ENCODE results near the gene UNKL. TPM values are rescaled to one million over a fixed set of nuclear protein-coding genes. Genes with fewer than 3 reads are reported as not detected.
A peak's percentile ranks its signal among the peaks of the same experiment; 100 is the strongest.

Gene UNKL
- total and polyA plus RNA-seq, 10 donors = 6.6 to 80.0 (median 44.4) TPM

DNA sequence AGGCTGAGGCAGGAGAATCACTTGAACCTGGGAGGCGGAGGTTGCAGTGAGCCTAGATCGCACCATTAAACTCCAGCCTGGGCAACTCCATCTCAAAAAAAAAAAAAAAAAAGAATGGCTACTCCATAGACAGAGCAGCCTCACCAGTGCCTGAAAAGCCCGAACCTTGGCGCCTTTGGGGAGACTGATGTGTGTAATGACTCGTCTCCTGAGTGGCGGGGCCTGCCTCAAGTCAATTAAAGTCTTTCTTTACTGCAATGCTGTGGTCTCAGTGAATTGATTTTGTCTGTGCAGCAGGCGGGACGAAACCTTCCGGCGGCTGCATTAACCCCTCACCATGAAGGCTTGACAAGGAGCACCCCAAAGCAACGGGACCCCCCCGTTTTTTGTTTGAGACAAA is 9.5 kb upstream of the UNKL start:
- Histone ChIP-seq H3K9me3 (no peaks in the 10 kb centered on the region), H3K36me3 (no peaks in the 10 kb centered on the region), H3K4me3 (no peak overlapping the region), H3K27ac (no peak overlapping the region), H3K4me1 (peaks cover 11 to 48% (median 31%) of the 10 kb centered on the region in 6 donors), H3K27me3 (replicated peaks in 1 of 7) (peaks cover 0 to 14% (median 0%) of the 10 kb centered on the region in 7 donors)
- no peak for TF ChIP-seq POLR2A (IDR thresholded peaks at IDR 0.05)
- TF ChIP-seq POLR2AphosphoS5 (IDR thresholded peaks at IDR 0.05) = no peak
- TF ChIP-seq, protein P1, sequence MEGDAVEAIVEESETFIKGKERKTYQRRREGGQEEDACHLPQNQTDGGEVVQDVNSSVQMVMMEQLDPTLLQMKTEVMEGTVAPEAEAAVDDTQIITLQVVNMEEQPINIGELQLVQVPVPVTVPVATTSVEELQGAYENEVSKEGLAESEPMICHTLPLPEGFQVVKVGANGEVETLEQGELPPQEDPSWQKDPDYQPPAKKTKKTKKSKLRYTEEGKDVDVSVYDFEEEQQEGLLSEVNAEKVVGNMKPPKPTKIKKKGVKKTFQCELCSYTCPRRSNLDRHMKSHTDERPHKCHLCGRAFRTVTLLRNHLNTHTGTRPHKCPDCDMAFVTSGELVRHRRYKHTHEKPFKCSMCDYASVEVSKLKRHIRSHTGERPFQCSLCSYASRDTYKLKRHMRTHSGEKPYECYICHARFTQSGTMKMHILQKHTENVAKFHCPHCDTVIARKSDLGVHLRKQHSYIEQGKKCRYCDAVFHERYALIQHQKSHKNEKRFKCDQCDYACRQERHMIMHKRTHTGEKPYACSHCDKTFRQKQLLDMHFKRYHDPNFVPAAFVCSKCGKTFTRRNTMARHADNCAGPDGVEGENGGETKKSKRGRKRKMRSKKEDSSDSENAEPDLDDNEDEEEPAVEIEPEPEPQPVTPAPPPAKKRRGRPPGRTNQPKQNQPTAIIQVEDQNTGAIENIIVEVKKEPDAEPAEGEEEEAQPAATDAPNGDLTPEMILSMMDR (IDR thresholded peaks at IDR 0.05 in 8 of 11, conservative IDR thresholded peaks at IDR 0.05 in 3 of 11) = no peak
- intact Hi-C loops (cut with DNase I; ENCODE audit: low total_unique reads) = loop anchor here (10.0 kb wide), 1 partner anchor 191 kb away; the partner anchor contains the start of genes CRAMP1 and IFT140
- DNase-seq = peak; percentile 70
- WGBS, 5 donors = 89 to 96% (median 94%) methylated on average over 12 of the region's 12 CpGs

GRCh38 chr16:1422076-1422475 is 7.6 kb upstream of the UNKL start:
- Histone ChIP-seq H3K4me3 (no peak overlapping the region), H3K4me1 (peaks cover 15 to 49% (median 37%) of the 10 kb centered on the region in 6 donors), H3K27ac (peak overlapping the region in 7 of 8 donors; percentile 96 to 98 (median 96)), H3K27me3 (replicated peaks in 1 of 7) (no peaks in the 10 kb centered on the region), H3K9me3 (no peaks in the 10 kb centered on the region), H3K36me3 (peaks cover 0 to 12% (median 3%) of the 10 kb centered on the region in 6 donors)
- no peak for DNase-seq
- intact Hi-C loops (cut with DNase I; ENCODE audit: low total_unique reads) = loop anchor here (10.0 kb wide), 1 partner anchor 193 kb away; the partner anchor contains the start of genes CRAMP1 and IFT140
- WGBS, 5 donors = 86 to 89% (median 87%) methylated on average over 10 of the region's 10 CpGs
- TF ChIP-seq POLR2AphosphoS5 (IDR thresholded peaks at IDR 0.05) (no peak), POLR2A (IDR thresholded peaks at IDR 0.05) (no peak)
- TF ChIP-seq, protein P1 (IDR thresholded peaks at IDR 0.05 in 8 of 11, conservative IDR thresholded peaks at IDR 0.05 in 3 of 11) = no peak

GRCh38 chr16:1420111-1420539 is 5.6 kb upstream of the UNKL start:
- Histone ChIP-seq H3K27ac (peak overlapping the region; percentile 96 to 98 (median 96)), H3K36me3 (peaks cover 0 to 12% (median 3%) of the 10 kb centered on the region in 6 donors), H3K4me1 (peaks cover 15 to 44% (median 38%) of the 10 kb centered on the region in 6 donors), H3K27me3 (replicated peaks in 1 of 7) (no peaks in the 10 kb centered on the region), H3K9me3 (no peaks in the 10 kb centered on the region), H3K4me3 (peak overlapping the region; percentile 85 to 99 (median 94))
- intact Hi-C loops (cut with DNase I; ENCODE audit: low total_unique reads) = loop anchor here (10.0 kb wide), 1 partner anchor 195 kb away; the partner anchor contains the start of genes CRAMP1 and IFT140
- TF ChIP-seq POLR2A (IDR thresholded peaks at IDR 0.05) (no peak), POLR2AphosphoS5 (IDR thresholded peaks at IDR 0.05) (no peak)
- TF ChIP-seq, protein P1 (IDR thresholded peaks at IDR 0.05 in 8 of 11, conservative IDR thresholded peaks at IDR 0.05 in 3 of 11) = no peak
- 0 to 5% (median 2%) methylated on average over 4 to 22 of the region's 22 CpGs for WGBS, 5 donors
- no peak for DNase-seq

GRCh38 chr16:1416521-1416941 is 2.0 kb upstream of the UNKL start:
- H3K9me3 ChIP-seq = no peaks in the 10 kb centered on the region
- peaks cover 19 to 70% (median 57%) of the 10 kb centered on the region in 6 donors for H3K4me1 ChIP-seq
- TF ChIP-seq, protein P1 (IDR thresholded peaks at IDR 0.05 in 8 of 11, conservative IDR thresholded peaks at IDR 0.05 in 3 of 11) = no peak
- TF ChIP-seq POLR2AphosphoS5 (IDR thresholded peaks at IDR 0.05) (no peak), POLR2A (IDR thresholded peaks at IDR 0.05) (no peak)
- H3K4me3 ChIP-seq = no peak overlapping the region
- intact Hi-C loops (cut with DNase I; ENCODE audit: low total_unique reads) = no loop called here
- 81 to 95% (median 86%) methylated on average over 3 of the region's 3 CpGs for whole genome bisulfite sequencing, 5 donors
- no peaks in the 10 kb centered on the region for H3K27me3 ChIP-seq (replicated peaks in 1 of 7)
- peaks cover 0 to 27% (median 9%) of the 10 kb centered on the region in 6 donors for H3K36me3 ChIP-seq
- DNase-seq = no peak
- H3K27ac ChIP-seq = peak overlapping the region in 1 of 8 donors; percentile 21
